ENCODE results near the gene RET.

GRCh38 chr10:43132867-43133787 lies 56.3 kb downstream of the RET start:
- TF ChIP-seq POLR2A (IDR thresholded peaks at IDR 0.05) = no peak
- no peak for TF ChIP-seq CTCF (IDR thresholded peaks at IDR 0.05)
- TF ChIP-seq EP300 (IDR thresholded peaks at IDR 0.05) = no peak

All from tibial nerve (tissue), 4 donors.